CD4-positive, alpha-beta T cell treated with Interleukin-21 for 1 hour (primary cell): ENCODE results near the gene SLC25A13.

ENCODE experiments used
- DNase-seq: peaks from one replicate; pipeline ENCODE4 v3.0.0-alpha.2; 2020

SLC25A13 gene

GRCh38 chr7:96287559-96287958 is 34.3 kb downstream of the SLC25A13 start:
- no peak for DNase-seq

DNA sequence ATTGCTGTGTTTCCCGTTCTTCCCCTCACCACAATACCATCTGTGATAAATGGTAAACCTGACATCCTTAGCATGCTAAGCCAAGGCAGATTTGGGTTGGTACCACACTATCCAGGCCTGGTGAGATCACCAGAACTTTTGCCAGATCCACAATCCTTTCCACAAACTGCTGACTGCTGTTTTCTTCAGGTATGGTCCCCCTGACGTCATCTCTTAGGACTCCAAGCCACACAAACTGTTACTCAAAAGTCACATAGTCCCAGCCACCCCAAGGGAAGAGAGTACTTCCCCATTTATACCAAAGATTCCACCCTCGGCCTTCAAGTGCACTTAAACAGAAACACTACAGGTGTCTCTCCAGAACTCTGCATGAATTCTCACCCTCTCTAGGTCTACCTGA is 34.8 kb downstream of the SLC25A13 start:
- DNase-seq, result no peak

DNA sequence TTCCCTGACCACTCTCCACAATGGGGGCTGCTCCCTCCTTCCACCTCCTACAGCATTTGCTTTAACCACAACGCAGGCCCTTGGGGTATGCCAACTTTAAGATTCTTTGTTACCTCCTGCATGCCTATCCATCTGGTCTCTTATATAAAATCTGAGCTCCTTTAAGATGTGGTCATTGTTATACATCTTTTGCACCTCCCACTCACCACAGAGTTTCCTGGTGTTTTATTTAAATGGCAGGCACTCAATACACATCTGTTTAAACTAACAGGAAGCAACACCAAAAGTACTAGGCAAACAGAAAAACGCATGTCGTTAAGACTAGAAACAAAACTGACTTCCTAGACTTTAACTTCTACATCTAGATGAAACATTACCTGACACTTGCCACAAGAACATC is 36.3 kb downstream of the SLC25A13 start:
- peak; percentile 71 for DNase-seq

- no peak for DNase-seq
These were observed 37.1 kb downstream of the SLC25A13 start for GRCh38 chr7:96284835-96285234.

GRCh38 chr7:96284240-96284639 is 37.7 kb downstream of the SLC25A13 start:
- no peak for DNase-seq

DNA sequence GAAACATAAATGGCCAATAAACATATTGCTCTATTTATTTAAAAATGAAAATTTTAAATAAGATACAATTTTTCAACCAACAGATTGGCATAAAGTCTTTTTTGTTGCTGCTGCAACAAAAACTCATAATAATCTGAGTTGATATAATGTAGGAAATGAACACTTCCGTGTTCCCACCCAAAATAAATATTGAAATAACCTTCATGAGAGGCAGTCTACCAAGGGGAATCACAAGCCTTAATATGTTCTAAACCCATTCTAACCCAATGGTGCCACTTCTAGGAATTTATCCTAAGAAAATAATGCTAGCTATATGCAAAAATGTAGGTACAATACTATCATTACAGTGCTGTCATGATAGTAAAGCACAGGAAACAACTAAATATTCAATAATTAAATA is 39.1 kb downstream of the SLC25A13 start:
- DNase-seq, result no peak

GRCh38 chr7:96277921-96278320 is 44.0 kb downstream of the SLC25A13 start:
- no peak for DNase-seq

GRCh38 chr7:96276019-96276418 is 45.9 kb downstream of the SLC25A13 start:
- DNase-seq, result no peak

- no peak for DNase-seq
These were observed 48.2 kb downstream of the SLC25A13 start for GRCh38 chr7:96273716-96274115.

DNA sequence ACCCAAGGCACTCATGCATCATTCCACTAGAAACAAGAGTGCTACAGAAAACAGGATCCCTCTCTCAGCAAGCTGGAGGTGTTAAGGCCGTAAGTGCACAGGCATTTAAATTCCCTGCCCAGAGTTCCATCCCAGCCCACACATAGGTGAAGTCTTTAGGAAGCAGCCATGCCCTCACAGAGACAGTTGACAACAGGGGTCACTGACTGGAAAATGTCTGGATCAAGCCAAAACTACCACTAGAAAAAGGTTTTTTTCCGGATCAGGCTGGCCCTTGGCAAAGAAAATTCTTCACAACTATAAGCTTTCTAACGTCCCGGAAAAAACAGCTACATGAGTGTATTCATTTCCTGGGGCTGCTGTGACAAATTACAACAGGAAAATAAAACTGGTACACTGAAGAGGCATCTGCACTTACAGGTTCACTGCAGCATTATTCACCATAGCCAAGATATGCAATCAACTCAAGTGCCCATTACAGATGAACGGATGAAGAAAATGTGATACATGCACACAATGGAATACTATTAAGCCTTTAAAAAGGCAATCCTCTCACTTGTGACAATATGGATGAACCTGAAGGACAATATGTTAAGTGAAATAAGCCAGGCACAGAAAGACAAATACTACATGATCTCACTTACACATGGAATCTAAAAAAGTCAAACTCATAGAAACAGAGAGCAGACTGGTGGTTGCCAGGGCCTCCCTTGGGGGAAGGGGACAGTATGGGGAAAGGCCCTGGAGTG is 52.5 kb downstream of the SLC25A13 start:
- no peak for DNase-seq

DNA sequence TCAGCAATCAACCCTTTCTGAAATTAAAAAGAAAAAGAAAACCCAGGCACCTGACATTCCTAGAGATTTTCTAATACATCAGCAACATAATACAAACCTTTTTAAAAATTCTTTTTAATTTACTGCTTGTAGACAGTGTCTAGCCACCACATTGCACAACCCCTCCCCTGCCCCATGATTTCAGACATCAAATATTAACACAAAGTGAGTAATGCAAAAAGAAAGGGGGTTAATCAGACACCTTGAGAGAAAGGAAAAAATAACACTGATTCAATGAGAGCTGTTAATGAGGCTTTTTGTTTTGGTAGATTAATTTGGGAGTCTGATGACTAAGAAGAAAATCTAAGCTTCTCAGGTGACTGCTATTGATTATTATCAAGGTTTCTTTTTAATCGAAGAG is 55.3 kb downstream of the SLC25A13 start:
- DNase-seq, result no peak

GRCh38 chr7:96266015-96266414 is 55.9 kb downstream of the SLC25A13 start:
- DNase-seq, result no peak

- no peak for DNase-seq
These were observed 67.9 kb downstream of the SLC25A13 start for GRCh38 chr7:96253964-96254363.

DNA sequence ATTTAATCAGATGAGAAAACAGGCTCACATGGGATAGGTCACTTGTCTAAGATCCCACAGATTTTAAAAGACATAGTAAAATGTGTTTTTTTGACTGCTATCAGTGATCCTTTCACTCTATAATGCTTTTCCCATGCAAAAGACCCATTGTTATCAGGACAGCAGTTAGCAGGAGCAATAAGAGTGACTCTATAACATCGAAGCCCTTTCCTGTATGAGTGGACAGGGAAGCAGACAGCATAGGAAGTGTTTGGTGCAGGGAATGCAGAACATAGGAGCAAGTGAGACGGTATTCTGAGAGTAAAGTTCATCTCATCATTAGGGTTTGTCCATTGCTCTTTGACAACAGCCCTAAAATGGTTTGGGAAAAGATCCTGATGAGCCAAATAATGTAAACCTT is 68.5 kb downstream of the SLC25A13 start:
- DNase-seq, result no peak

GRCh38 chr7:96250776-96251361 is 71.0 kb downstream of the SLC25A13 start:
- DNase-seq, result no peak

- no peak for DNase-seq
These were observed 73.5 kb downstream of the SLC25A13 start for GRCh38 chr7:96248405-96248804.

GRCh38 chr7:96246919-96247318 is 75.0 kb downstream of the SLC25A13 start:
- DNase-seq, result no peak

DNA sequence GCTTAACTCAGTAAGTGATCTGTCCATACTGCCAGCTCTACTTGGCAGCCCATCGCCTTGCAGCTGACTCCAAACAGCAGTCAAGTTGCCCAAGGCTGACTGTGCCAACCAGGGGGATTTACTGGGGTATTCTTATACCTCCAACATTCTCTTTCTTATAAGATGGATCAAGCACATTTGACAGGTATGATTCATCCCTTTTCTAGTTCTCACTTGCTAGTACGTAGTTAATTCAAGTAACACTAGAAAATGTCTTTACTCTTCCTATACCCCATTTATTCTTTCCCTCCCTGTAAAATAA is 77.0 kb downstream of the SLC25A13 start:
- no peak for DNase-seq

- DNase-seq, result no peak
These were observed 77.5 kb downstream of the SLC25A13 start for GRCh38 chr7:96244244-96244991.

DNA sequence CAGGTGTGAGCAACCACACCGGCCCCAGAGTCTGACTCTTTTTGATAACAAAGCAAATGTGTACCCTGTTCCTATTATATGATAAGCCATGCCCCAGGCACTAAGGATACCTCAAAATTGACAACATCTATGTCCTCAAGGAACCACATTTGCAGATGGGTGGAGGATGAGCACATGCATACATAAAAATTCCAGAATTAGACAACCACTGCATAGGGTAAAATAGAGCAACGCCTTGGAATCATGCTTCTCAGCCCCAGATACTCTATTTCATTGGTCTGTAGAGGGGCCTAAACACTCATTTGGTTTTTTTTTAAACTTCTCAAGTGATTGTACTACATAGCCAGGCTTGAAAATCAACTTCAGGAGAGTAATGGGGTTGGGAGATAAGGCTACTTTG is 78.7 kb downstream of the SLC25A13 start:
- DNase-seq, result no peak

GRCh38 chr7:96241855-96242254 is 80.0 kb downstream of the SLC25A13 start:
- no peak for DNase-seq

- no peak for DNase-seq
These were observed 82.7 kb downstream of the SLC25A13 start for GRCh38 chr7:96238976-96239766.

DNA sequence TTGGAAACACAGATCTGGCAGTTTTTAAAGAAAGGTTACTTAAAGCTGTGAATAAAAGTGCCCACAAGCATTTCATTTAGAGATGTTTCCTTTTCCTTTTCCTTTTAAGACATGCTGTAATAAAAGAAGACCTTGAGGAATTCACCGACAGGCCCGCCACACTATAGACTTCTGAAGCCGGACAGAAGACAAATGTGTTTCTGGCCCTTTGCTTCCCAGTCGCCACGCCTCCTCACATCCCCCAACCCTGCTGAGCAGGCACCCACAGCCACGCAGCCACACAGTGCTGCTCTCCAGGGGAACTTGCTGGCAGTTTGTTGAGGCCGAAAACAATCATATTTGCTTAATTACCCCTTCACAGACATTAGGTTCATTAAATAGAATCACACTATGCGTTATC is 83.4 kb downstream of the SLC25A13 start:
- no peak for DNase-seq

DNA sequence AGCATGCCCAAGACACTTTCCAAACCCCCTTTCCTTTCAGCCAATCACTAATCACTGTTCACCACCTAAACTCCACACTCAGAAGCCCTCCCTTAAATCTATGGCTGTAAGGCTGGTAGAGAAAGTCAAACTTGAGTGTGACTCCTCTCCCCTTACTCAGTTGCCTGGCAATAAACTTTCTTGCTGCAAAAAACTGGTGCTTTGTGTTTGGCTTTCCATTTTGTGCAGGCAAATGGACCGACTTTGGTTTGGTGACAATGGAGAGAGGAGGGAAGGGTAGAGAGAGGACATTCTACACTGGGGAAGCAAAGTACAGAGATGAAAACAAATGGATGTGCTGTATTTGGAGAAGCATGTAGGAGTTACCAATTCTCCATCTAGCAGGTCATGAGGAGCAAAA is 84.9 kb downstream of the SLC25A13 start:
- no peak for DNase-seq
